ENCODE data around the gene SLC8B1.

DNA sequence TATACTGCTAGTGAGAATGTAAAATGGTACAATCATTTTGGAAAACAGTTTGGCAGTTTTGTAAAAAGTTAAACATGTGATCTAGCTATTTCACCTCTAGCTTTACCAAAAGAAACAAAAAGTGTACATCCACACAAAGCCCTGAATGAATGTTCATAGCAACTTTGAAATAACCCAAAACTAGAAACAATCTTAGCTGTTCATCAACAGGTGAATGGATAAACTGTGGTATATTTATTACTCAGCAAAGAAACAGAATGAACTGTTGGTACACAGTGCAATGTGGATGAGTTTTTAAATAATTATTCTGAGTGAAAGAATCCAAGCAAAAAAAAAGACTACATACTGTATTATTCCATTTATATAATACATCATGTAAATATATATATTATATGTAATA lies 77.3 kb downstream of the SLC8B1 start:
- TF ChIP-seq MXI1 (IDR thresholded peaks at IDR 0.05; ENCODE audit: borderline replicate concordance, low read depth, low read length): no peak
- TF ChIP-seq, protein P1, sequence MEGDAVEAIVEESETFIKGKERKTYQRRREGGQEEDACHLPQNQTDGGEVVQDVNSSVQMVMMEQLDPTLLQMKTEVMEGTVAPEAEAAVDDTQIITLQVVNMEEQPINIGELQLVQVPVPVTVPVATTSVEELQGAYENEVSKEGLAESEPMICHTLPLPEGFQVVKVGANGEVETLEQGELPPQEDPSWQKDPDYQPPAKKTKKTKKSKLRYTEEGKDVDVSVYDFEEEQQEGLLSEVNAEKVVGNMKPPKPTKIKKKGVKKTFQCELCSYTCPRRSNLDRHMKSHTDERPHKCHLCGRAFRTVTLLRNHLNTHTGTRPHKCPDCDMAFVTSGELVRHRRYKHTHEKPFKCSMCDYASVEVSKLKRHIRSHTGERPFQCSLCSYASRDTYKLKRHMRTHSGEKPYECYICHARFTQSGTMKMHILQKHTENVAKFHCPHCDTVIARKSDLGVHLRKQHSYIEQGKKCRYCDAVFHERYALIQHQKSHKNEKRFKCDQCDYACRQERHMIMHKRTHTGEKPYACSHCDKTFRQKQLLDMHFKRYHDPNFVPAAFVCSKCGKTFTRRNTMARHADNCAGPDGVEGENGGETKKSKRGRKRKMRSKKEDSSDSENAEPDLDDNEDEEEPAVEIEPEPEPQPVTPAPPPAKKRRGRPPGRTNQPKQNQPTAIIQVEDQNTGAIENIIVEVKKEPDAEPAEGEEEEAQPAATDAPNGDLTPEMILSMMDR (conservative IDR thresholded peaks at IDR 0.05; ENCODE audit: low read depth, low read length): no peak
- TF ChIP-seq SMC3 (IDR thresholded peaks at IDR 0.05; ENCODE audit: low read depth, low read length): no peak
- no peak for TF ChIP-seq POLR2A (IDR thresholded peaks at IDR 0.05; ENCODE audit: low read depth, low read length)
- TF ChIP-seq, protein P2, sequence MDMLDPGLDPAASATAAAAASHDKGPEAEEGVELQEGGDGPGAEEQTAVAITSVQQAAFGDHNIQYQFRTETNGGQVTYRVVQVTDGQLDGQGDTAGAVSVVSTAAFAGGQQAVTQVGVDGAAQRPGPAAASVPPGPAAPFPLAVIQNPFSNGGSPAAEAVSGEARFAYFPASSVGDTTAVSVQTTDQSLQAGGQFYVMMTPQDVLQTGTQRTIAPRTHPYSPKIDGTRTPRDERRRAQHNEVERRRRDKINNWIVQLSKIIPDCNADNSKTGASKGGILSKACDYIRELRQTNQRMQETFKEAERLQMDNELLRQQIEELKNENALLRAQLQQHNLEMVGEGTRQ (IDR thresholded peaks at IDR 0.05; ENCODE audit: low read depth, low read length): no peak
- TF ChIP-seq NFE2L2 (IDR thresholded peaks at IDR 0.05; ENCODE audit: low read depth, low read length): no peak

Measured in IMR-90 (cell line).